ENCODE measurements around the gene GADD45A.

DNA sequence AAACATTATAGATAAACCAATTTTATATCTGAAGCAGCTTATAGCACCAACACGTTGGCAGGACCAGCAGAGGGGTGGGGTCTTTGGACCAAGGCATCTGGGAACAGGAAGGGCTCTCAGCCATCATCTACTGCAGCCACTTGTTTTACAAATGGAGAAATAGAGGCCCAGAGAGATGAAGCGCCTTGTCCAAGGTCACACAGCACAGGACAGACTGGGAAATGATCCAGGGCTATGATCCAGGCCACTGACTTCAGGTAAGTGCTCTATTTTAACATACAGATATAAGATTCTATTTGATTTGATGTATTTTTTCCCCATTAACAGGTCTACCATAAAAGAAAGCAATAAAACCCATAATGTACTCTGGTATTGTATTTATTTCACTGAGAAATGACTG, 16.9 kb downstream of the GADD45A start:
- TF ChIP-seq, protein P1, sequence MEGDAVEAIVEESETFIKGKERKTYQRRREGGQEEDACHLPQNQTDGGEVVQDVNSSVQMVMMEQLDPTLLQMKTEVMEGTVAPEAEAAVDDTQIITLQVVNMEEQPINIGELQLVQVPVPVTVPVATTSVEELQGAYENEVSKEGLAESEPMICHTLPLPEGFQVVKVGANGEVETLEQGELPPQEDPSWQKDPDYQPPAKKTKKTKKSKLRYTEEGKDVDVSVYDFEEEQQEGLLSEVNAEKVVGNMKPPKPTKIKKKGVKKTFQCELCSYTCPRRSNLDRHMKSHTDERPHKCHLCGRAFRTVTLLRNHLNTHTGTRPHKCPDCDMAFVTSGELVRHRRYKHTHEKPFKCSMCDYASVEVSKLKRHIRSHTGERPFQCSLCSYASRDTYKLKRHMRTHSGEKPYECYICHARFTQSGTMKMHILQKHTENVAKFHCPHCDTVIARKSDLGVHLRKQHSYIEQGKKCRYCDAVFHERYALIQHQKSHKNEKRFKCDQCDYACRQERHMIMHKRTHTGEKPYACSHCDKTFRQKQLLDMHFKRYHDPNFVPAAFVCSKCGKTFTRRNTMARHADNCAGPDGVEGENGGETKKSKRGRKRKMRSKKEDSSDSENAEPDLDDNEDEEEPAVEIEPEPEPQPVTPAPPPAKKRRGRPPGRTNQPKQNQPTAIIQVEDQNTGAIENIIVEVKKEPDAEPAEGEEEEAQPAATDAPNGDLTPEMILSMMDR (IDR thresholded peaks at IDR 0.05; ENCODE audit: low read depth, low read length, missing input control) = no peak
- TF ChIP-seq JUND (IDR thresholded peaks at IDR 0.05) (no peak), SP1 (IDR thresholded peaks at IDR 0.05) (no peak), YY1 (IDR thresholded peaks at IDR 0.05) (no peak), EGR1 (IDR thresholded peaks at IDR 0.05; ENCODE audit: low read depth in 2 of 2) (no peak), RAD21 (IDR thresholded peaks at IDR 0.05) (no peak), TAF1 (conservative IDR thresholded peaks at IDR 0.05) (no peak), GABPA (IDR thresholded peaks at IDR 0.05 in 1 of 2, conservative IDR thresholded peaks at IDR 0.05 in 1 of 2) (no peak)
- TF ChIP-seq, protein P2, sequence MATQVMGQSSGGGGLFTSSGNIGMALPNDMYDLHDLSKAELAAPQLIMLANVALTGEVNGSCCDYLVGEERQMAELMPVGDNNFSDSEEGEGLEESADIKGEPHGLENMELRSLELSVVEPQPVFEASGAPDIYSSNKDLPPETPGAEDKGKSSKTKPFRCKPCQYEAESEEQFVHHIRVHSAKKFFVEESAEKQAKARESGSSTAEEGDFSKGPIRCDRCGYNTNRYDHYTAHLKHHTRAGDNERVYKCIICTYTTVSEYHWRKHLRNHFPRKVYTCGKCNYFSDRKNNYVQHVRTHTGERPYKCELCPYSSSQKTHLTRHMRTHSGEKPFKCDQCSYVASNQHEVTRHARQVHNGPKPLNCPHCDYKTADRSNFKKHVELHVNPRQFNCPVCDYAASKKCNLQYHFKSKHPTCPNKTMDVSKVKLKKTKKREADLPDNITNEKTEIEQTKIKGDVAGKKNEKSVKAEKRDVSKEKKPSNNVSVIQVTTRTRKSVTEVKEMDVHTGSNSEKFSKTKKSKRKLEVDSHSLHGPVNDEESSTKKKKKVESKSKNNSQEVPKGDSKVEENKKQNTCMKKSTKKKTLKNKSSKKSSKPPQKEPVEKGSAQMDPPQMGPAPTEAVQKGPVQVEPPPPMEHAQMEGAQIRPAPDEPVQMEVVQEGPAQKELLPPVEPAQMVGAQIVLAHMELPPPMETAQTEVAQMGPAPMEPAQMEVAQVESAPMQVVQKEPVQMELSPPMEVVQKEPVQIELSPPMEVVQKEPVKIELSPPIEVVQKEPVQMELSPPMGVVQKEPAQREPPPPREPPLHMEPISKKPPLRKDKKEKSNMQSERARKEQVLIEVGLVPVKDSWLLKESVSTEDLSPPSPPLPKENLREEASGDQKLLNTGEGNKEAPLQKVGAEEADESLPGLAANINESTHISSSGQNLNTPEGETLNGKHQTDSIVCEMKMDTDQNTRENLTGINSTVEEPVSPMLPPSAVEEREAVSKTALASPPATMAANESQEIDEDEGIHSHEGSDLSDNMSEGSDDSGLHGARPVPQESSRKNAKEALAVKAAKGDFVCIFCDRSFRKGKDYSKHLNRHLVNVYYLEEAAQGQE (IDR thresholded peaks at IDR 0.05) = no peak
- TF ChIP-seq, protein P3, sequence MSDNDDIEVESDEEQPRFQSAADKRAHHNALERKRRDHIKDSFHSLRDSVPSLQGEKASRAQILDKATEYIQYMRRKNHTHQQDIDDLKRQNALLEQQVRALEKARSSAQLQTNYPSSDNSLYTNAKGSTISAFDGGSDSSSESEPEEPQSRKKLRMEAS (IDR thresholded peaks at IDR 0.05) = no peak
- TF ChIP-seq, protein P4, sequence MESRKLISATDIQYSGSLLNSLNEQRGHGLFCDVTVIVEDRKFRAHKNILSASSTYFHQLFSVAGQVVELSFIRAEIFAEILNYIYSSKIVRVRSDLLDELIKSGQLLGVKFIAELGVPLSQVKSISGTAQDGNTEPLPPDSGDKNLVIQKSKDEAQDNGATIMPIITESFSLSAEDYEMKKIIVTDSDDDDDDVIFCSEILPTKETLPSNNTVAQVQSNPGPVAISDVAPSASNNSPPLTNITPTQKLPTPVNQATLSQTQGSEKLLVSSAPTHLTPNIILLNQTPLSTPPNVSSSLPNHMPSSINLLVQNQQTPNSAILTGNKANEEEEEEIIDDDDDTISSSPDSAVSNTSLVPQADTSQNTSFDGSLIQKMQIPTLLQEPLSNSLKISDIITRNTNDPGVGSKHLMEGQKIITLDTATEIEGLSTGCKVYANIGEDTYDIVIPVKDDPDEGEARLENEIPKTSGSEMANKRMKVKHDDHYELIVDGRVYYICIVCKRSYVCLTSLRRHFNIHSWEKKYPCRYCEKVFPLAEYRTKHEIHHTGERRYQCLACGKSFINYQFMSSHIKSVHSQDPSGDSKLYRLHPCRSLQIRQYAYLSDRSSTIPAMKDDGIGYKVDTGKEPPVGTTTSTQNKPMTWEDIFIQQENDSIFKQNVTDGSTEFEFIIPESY (IDR thresholded peaks at IDR 0.05) = no peak
